Parathyroid adenoma (tissue), 2 donors: ENCODE results near the gene KCNH1.

Source experiments
- H2AFZ ChIP-seq: fragments of 300-600 bp; sonication (generic); one replicate; pipeline ENCODE4 v1.7.0; 2017; ENCODE audit warnings: antibody characterized with exemption, mild to moderate bottlenecking
- H3K27ac ChIP-seq: fragments of 300-600 bp; sonication (generic); one replicate; pipeline ENCODE4 v1.7.0; 2017
- H3K27me3 ChIP-seq: fragments of 300-600 bp; sonication (generic); one replicate; pipeline ENCODE4 v1.7.0; 2017; ENCODE audit warnings: low read length; ENCODE audit not compliant: control insufficient read depth, insufficient read depth
- H3K36me3 ChIP-seq: fragments of 300-600 bp; sonication (generic); one replicate; pipeline ENCODE4 v1.7.0; 2017; ENCODE audit warnings: low read length; ENCODE audit not compliant: control insufficient read depth, insufficient read depth
- H3K4me1 ChIP-seq: fragments of 300-600 bp; sonication (generic); one replicate; pipeline ENCODE4 v1.7.0; 2017; ENCODE audit warnings: control low read depth
- H3K4me2 ChIP-seq: fragments of 300-600 bp; sonication (generic); one replicate; pipeline ENCODE4 v1.7.0; 2017; ENCODE audit warnings: low read length
- H3K4me3 ChIP-seq: fragments of 300-600 bp; sonication (generic); one replicate; pipeline ENCODE4 v1.7.0; 2017; ENCODE audit warnings: low read depth, low read length
- H3K79me2 ChIP-seq: fragments of 300-600 bp; sonication (generic); one replicate; pipeline ENCODE4 v1.7.0; 2017; ENCODE audit warnings: control low read depth
- H3K9ac ChIP-seq: fragments of 300-600 bp; sonication (generic); one replicate; pipeline ENCODE4 v1.7.0; 2017; ENCODE audit warnings: mild to moderate bottlenecking
- H3K9me3 ChIP-seq: fragments of 300-600 bp; sonication (generic); one replicate; pipeline ENCODE4 v1.7.0; 2017; ENCODE audit warnings: low read length; ENCODE audit not compliant: control insufficient read depth
- TF ChIP-seq, protein P1 (sequence below): fragments of 300-600 bp; sonication (generic); IDR thresholded peaks from one replicate; pipeline ENCODE4 v1.7.0; 2017; ENCODE audit warnings: antibody characterized with exemption, mild to moderate bottlenecking
- donor health status: primary hyperparathyroidism.

KCNH1 gene

DNA sequence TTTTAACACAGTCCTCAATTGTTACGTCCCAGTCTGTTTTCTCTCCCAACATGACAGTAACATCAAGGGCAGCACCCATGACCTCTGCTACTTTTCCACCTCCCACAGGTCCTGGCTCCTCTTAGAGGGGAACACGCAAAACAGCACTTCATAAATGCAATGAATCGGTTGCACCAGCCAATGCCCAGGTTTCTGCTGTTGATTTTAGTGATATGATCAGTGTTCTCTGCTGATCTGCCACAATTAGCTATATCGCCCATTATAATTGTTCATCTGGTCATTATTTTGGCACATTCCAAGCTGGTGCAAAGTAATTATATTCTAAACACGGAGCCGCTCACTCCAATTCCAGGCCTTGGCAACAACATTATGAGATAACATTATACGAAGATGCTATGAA is 184.5 kb downstream of the KCNH1 start:
- Histone ChIP-seq H2AFZ (no peak overlapping the region), H3K4me1 (no peaks in the 10 kb centered on the region)
- TF ChIP-seq, protein P1, sequence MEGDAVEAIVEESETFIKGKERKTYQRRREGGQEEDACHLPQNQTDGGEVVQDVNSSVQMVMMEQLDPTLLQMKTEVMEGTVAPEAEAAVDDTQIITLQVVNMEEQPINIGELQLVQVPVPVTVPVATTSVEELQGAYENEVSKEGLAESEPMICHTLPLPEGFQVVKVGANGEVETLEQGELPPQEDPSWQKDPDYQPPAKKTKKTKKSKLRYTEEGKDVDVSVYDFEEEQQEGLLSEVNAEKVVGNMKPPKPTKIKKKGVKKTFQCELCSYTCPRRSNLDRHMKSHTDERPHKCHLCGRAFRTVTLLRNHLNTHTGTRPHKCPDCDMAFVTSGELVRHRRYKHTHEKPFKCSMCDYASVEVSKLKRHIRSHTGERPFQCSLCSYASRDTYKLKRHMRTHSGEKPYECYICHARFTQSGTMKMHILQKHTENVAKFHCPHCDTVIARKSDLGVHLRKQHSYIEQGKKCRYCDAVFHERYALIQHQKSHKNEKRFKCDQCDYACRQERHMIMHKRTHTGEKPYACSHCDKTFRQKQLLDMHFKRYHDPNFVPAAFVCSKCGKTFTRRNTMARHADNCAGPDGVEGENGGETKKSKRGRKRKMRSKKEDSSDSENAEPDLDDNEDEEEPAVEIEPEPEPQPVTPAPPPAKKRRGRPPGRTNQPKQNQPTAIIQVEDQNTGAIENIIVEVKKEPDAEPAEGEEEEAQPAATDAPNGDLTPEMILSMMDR, result no peak

GRCh38 chr1:210949039-210949438 is 184.9 kb downstream of the KCNH1 start:
- Histone ChIP-seq H3K79me2 (no peaks in the 10 kb centered on the region), H3K9ac (no peak overlapping the region), H3K4me1 (no peaks in the 10 kb centered on the region), H3K27ac (no peak overlapping the region), H3K4me3 (no peak overlapping the region), H3K4me2 (no peak overlapping the region), H3K9me3 (no peaks in the 10 kb centered on the region), H2AFZ (no peak overlapping the region), H3K36me3 (no peaks in the 10 kb centered on the region), H3K27me3 (no peaks in the 10 kb centered on the region)
- TF ChIP-seq, protein P1, result no peak

More for the DNA sequence above, 184.5 kb downstream of the KCNH1 start:
- no peaks in the 10 kb centered on the region for H3K9me3 ChIP-seq
- H3K79me2 ChIP-seq, result no peaks in the 10 kb centered on the region
- H3K4me2 ChIP-seq, result no peak overlapping the region
- no peaks in the 10 kb centered on the region for H3K27me3 ChIP-seq
- no peak overlapping the region for H3K9ac ChIP-seq
- no peaks in the 10 kb centered on the region for H3K36me3 ChIP-seq
- no peak overlapping the region for H3K27ac ChIP-seq
- H3K4me3 ChIP-seq, result no peak overlapping the region

DNA sequence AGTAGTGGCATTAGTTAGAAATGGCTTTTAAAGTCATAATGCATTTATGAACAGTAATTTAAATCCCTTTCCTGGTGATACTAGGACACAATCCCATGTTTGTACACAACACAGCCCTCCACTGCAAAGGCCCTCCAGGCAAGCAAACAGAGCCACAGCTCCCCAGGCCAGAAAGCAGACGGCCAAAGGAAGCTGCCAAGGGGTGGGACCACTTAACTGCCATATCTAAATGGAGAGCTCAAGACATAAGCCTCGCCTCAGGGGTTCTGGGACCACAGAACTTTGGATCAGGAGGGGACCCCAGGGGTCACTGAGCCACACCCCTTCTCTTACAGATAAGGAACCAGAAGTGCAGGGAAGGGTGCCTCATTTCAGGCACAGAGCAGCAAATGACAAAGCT is 189.7 kb downstream of the KCNH1 start:
- no peaks in the 10 kb centered on the region for H3K4me1 ChIP-seq
- no peak overlapping the region for H3K27ac ChIP-seq
- TF ChIP-seq, protein P1, result no peak

DNA sequence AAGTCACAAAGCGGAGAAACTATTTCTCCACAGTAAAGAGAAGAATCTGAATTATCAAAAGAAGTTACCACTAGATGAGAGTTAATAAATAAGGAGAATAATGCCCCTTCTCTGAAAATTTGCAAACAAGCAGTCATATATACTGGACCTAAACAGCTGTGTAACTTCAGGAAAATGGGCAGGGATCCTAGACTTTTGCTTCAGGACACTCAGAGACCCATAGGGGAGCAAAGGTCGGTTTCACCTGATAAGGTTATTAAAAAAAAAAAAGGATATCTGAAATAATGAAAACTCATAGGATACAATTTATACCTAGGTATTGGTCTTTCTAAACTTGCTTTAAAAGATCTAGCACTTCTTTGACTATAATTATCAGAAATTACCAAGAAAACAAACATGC is 191.4 kb downstream of the KCNH1 start:
- no peaks in the 10 kb centered on the region for H3K79me2 ChIP-seq

More for the DNA sequence above, 189.7 kb downstream of the KCNH1 start:
- Histone ChIP-seq H3K9me3 (no peaks in the 10 kb centered on the region), H3K9ac (no peak overlapping the region), H2AFZ (no peak overlapping the region), H3K4me3 (no peak overlapping the region), H3K4me2 (no peak overlapping the region), H3K27me3 (no peaks in the 10 kb centered on the region), H3K36me3 (no peaks in the 10 kb centered on the region), H3K79me2 (no peaks in the 10 kb centered on the region)

More for the DNA sequence above, 191.4 kb downstream of the KCNH1 start:
- TF ChIP-seq, protein P1, result no peak
- Histone ChIP-seq H3K4me2 (no peak overlapping the region), H3K9ac (no peak overlapping the region), H2AFZ (no peak overlapping the region), H3K27me3 (no peaks in the 10 kb centered on the region), H3K4me3 (no peak overlapping the region), H3K27ac (no peak overlapping the region), H3K36me3 (no peaks in the 10 kb centered on the region), H3K4me1 (no peaks in the 10 kb centered on the region), H3K9me3 (no peaks in the 10 kb centered on the region)
